Activated T-helper 1 cell treated with anti-CD3 and anti-CD28 coated beads, Interleukin-2, amount 50 U/mL, for 16 hours (primary cell): ENCODE measurements around the gene CARMIL1.
"Not testable (repeated sequence)": the region's sequence is repeated elsewhere in the genome, so short reads cannot be mapped to it uniquely, and the experiment has no call there.

Source experiments
- DNase-seq, 2 donors: peaks; one replicate each; pipeline ENCODE4 v3.0.0-alpha.2; 2020; ENCODE audit warnings: low read depth in 1 of 2, low spot score in 1 of 2

The CARMIL1 gene

GRCh38 chr6:25366903-25367545, 87.8 kb downstream of the CARMIL1 start:
- no peak for DNase-seq

- DNase-seq, result no peak
Observed at GRCh38 chr6:25369036-25369432, 89.9 kb downstream of the CARMIL1 start.

- DNase-seq, result no peak
Observed at GRCh38 chr6:25369433-25370177, 90.4 kb downstream of the CARMIL1 start.

- no peak for DNase-seq
Observed at GRCh38 chr6:25370178-25371036, 91.2 kb downstream of the CARMIL1 start.

GRCh38 chr6:25371037-25371347, 91.8 kb downstream of the CARMIL1 start:
- no peak for DNase-seq

- DNase-seq, result no peak
Observed at GRCh38 chr6:25375125-25375524, 96.0 kb downstream of the CARMIL1 start.

- no peak for DNase-seq
Observed at GRCh38 chr6:25377664-25378063, 98.5 kb downstream of the CARMIL1 start.

GRCh38 chr6:25381077-25381476, 101.9 kb downstream of the CARMIL1 start:
- no peak for DNase-seq

GRCh38 chr6:25382476-25382875, 103.3 kb downstream of the CARMIL1 start:
- not testable (repeated sequence) for DNase-seq

GRCh38 chr6:25384234-25384633, 105.1 kb downstream of the CARMIL1 start:
- DNase-seq, result no peak

GRCh38 chr6:25384967-25385366, 105.8 kb downstream of the CARMIL1 start:
- DNase-seq, result no peak

GRCh38 chr6:25387483-25387882, 108.3 kb downstream of the CARMIL1 start:
- DNase-seq, result no peak

- DNase-seq, result no peak
Observed at GRCh38 chr6:25387911-25388310, 108.7 kb downstream of the CARMIL1 start.

GRCh38 chr6:25388776-25389175, 109.6 kb downstream of the CARMIL1 start:
- DNase-seq, result no peak

GRCh38 chr6:25389471-25389870, 110.3 kb downstream of the CARMIL1 start:
- no peak for DNase-seq

- DNase-seq, result no peak
Observed at GRCh38 chr6:25392372-25392771, 113.2 kb downstream of the CARMIL1 start.

- no peak for DNase-seq
Observed at GRCh38 chr6:25395731-25396130, 116.6 kb downstream of the CARMIL1 start.

GRCh38 chr6:25397406-25397805, 118.2 kb downstream of the CARMIL1 start:
- DNase-seq, result no peak

- no peak for DNase-seq
Observed at GRCh38 chr6:25399885-25400284, 120.7 kb downstream of the CARMIL1 start.

- no peak for DNase-seq
Observed at GRCh38 chr6:25401711-25402110, 122.5 kb downstream of the CARMIL1 start.

- no peak for DNase-seq
Observed at GRCh38 chr6:25402125-25402524, 123.0 kb downstream of the CARMIL1 start.

- no peak for DNase-seq
Observed at GRCh38 chr6:25403150-25403549, 124.0 kb downstream of the CARMIL1 start.
